Breast epithelium (tissue), 4 donors: Measurements from ENCODE around the gene YOD1. TPM values are rescaled to one million over a fixed set of nuclear protein-coding genes. Genes with fewer than 3 reads are reported as not detected.

Experiments used
- DNase-seq, 2 donors: peaks; one replicate each; pipeline ENCODE4 v3.0.0-alpha.2; 2019; ENCODE audit warnings: low spot score in 2 of 2
- H3K27ac ChIP-seq, 2 donors: fragments of 200-600 bp; sonication (generic) in 1 of 2; one replicate each; pipeline ENCODE4 v1.5.1; 2016 to 2019; ENCODE audit warnings: mild to moderate bottlenecking in 1 of 2
- H3K27me3 ChIP-seq, 2 donors: fragments of 200-600 bp; sonication (generic) in 1 of 2; one replicate each; pipeline versions ENCODE4 v1.5.1 to v1.6.0; 2017 to 2019; ENCODE audit warnings: control low read depth in 1 of 2, mild to moderate bottlenecking in 1 of 2
- H3K36me3 ChIP-seq: fragments of 200-600 bp; one replicate; pipeline ENCODE4 v1.5.1; 2019
- H3K4me1 ChIP-seq, 2 donors: fragments of 200-600 bp; sonication (generic); one replicate each; pipeline ENCODE4 v1.5.1; 2016 to 2019; ENCODE audit warnings: control low read depth in 1 of 2
- H3K4me3 ChIP-seq, 3 donors: fragments of 200-600 bp; sonication (generic); 1 replicate in 2 of 3; 2 replicates in 1 of 3; pipeline ENCODE4 v1.5.1; 2016 to 2019; ENCODE audit warnings: mild to moderate bottlenecking in 3 of 3, moderate library complexity in 2 of 3
- H3K9me3 ChIP-seq, 2 donors: fragments of 200-600 bp; sonication (generic) in 1 of 2; one replicate each; pipeline ENCODE4 v1.5.1; 2016 to 2019; ENCODE audit warnings: control low read depth in 1 of 2
- POLR2A ChIP-seq: fragments of 450-650 bp; IDR thresholded peaks from one replicate; pipeline ENCODE4 v1.6.1; 2016; ENCODE audit warnings: antibody characterized with exemption, mild to moderate bottlenecking, moderate library complexity
- POLR2AphosphoS5 ChIP-seq, 3 donors: sonication (generic); formaldehyde crosslinking; IDR thresholded peaks; one replicate each; pipeline ENCODE4 v1.6.1; 2017; ENCODE audit warnings: antibody characterized with exemption in 3 of 3
- intact Hi-C: fragments of 100-400 bp; cut with DNase I; formaldehyde crosslinking; loops from one replicate; pipeline ENCODE4 v1.15.1; 2023; ENCODE audit warnings: low total_unique reads
- total RNA-seq, 3 donors: library from RNA; depleted of rRNA; stranded (reverse); fragments of >200 nt; gene quantifications; one replicate each; pipeline ENCODE4 v1.1.0, GENCODE V29; 2016
- TF ChIP-seq, protein P1 (sequence below), 3 donors: fragments of 450-650 bp; IDR thresholded peaks; one replicate each; pipeline ENCODE4 v1.5.1; 2016 to 2017; ENCODE audit warnings: antibody characterized with exemption in 3 of 3, mild to moderate bottlenecking in 3 of 3, moderate library complexity in 3 of 3

The YOD1 gene
- total RNA-seq, 3 donors from 2014 or later = 6.9 to 13.3 (median 9.2) TPM

DNA sequence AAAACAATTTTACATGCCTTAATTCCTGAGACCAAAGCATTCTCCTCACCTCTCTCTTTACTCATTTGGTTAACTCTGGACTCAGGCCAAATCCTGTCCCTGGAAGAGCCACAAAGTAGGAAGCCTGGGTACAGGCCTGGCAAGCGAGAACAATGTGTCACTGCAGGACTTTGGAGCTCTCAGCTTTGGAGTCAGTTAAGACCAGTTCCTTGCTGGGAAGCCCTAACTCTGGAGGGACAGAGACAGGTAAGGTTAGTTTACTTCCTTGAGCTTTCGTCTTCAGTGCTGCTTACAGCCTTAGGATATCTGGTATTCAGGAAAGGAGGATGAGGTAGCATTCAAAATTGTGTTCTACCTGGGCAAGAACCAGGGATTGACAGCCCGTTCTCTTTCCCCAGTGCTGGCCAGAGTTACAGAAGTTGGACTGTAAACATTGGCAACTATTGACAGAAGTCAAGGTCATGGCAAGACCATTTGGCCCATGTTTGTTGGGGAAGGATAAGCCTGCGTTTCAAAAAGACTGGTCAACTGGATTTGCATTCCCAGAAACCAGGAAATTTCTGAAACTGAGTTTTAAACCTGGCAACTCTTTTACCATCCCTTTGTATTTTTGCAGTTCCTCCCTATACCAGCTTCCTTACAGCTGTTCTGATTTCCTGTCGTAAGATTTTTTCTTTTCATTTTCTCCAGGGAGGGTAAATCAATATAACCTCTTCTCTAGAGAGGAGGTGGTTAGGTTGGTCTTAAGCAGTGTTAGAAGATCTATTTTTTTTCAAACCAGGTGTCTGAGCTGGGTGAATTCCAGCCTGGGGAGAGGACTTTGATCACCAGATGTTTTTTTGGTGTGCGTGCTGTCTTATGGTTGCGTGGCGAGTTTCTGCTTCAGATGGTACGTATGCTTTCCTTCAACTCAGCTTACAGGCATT, 38.0 kb upstream of the YOD1 start, which contains the start of gene C4BPB:
C4BPB (plus strand) TSS at position 160 of the 926 bp plus-strand sequence; CDS start at position 832, 672 bp downstream.
- peak within 1 kb of the TSS; percentile 1 to 38 for H3K27ac ChIP-seq
- TF ChIP-seq POLR2AphosphoS5 (IDR thresholded peaks at IDR 0.05) (no peak), POLR2A (no peak)
- TF ChIP-seq, protein P1, sequence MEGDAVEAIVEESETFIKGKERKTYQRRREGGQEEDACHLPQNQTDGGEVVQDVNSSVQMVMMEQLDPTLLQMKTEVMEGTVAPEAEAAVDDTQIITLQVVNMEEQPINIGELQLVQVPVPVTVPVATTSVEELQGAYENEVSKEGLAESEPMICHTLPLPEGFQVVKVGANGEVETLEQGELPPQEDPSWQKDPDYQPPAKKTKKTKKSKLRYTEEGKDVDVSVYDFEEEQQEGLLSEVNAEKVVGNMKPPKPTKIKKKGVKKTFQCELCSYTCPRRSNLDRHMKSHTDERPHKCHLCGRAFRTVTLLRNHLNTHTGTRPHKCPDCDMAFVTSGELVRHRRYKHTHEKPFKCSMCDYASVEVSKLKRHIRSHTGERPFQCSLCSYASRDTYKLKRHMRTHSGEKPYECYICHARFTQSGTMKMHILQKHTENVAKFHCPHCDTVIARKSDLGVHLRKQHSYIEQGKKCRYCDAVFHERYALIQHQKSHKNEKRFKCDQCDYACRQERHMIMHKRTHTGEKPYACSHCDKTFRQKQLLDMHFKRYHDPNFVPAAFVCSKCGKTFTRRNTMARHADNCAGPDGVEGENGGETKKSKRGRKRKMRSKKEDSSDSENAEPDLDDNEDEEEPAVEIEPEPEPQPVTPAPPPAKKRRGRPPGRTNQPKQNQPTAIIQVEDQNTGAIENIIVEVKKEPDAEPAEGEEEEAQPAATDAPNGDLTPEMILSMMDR (IDR thresholded peaks at IDR 0.05) = no peak
- no peaks in the 10 kb centered on the region for H3K27me3 ChIP-seq
- H3K4me3 ChIP-seq = peak within 1 kb of the TSS in 1 of 3 donors; percentile 0
- H3K36me3 ChIP-seq = no peaks in the 10 kb centered on the region
- intact Hi-C loops = no loop called here
- no peaks in the 10 kb centered on the region for H3K4me1 ChIP-seq
- H3K9me3 ChIP-seq = no peaks in the 10 kb centered on the region
- DNase-seq = peak in 1 of 2 donors; percentile 44

DNA sequence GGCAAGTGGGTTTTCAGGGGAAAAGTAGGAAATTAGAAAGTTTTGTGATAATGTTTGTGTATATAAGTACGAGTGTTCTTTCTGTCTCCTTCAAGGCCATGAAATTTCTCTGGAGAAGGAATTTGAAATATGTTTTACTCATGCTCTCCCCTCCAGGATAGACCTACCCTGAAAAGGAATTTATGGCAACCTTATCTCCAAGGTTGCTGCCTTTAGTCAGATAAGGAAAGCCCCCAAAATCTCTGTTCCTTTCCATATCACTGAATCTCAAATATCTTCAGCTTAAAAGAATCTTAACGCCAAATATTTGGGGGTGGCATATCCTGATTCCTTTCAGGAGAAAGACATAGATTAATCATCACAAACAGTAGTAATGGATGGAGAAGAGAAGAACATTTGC, 37.2 kb upstream of the YOD1 start:
- Histone ChIP-seq H3K4me1 (no peaks in the 10 kb centered on the region), H3K4me3 (no peak overlapping the region), H3K27ac (peak overlapping the region in 1 of 2 donors; percentile 38), H3K9me3 (no peaks in the 10 kb centered on the region), H3K36me3 (no peaks in the 10 kb centered on the region), H3K27me3 (no peaks in the 10 kb centered on the region)
- no peak for TF ChIP-seq POLR2A
- TF ChIP-seq, protein P1 (IDR thresholded peaks at IDR 0.05) = no peak
- TF ChIP-seq POLR2AphosphoS5 (IDR thresholded peaks at IDR 0.05) = no peak
- intact Hi-C loops = no loop called here
- DNase-seq = no peak

DNA sequence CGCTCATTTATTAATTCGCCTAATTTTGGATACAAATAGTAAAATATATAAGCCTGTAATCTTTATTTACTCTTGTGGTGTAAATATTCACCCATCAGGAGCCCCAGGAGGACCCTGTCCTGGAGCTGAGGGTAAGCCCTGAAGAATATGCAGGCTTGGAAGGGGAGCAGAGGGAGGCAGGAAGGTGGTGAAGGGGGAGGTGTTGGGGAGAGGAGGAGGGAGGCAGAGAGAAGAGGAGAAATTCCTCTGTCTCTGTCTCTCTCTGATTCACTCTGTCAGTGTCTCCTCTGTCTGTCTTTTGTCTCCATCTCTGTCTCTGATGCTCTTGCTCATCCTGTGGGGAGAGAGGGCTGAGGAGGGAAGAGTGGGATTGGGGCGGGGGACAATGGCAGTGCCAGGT, 34.9 kb upstream of the YOD1 start:
- Histone ChIP-seq H3K9me3 (no peaks in the 10 kb centered on the region), H3K27ac (no peak overlapping the region), H3K4me1 (no peaks in the 10 kb centered on the region), H3K4me3 (no peak overlapping the region), H3K27me3 (no peaks in the 10 kb centered on the region), H3K36me3 (no peaks in the 10 kb centered on the region)
- TF ChIP-seq POLR2AphosphoS5 (IDR thresholded peaks at IDR 0.05) (no peak), POLR2A (no peak)
- TF ChIP-seq, protein P1 (IDR thresholded peaks at IDR 0.05) = no peak
- DNase-seq = no peak
- intact Hi-C loops = no loop called here

DNA sequence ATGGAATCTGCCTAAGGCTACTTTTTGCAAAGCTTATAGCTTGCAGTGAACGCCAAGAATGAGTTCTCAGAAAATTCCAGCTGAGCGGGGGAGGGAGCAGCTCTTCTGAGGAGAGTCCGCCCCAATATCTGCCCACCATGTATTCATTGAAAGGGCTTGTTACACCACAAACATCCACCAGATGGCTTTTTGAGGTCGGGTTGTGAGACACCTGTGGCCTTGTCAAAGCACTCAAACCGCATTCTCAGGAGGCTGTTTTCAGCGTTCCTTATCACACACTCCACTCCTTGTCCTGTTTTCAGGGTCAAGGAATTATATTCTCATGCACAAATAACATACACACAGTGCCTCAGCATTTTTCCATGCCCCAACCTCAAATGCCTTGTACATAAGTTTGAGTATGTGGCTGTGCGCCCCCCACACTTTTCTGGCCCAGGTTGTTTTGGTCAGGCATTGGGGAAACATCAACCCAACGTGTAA, 33.7 kb upstream of the YOD1 start:
- Histone ChIP-seq H3K4me1 (no peaks in the 10 kb centered on the region), H3K27ac (no peak overlapping the region), H3K27me3 (no peaks in the 10 kb centered on the region), H3K9me3 (no peaks in the 10 kb centered on the region), H3K4me3 (no peak overlapping the region), H3K36me3 (no peaks in the 10 kb centered on the region)
- TF ChIP-seq, protein P1 (IDR thresholded peaks at IDR 0.05) = peak; percentile 47 to 73 (median 62)
- TF ChIP-seq POLR2A = no peak
- peak in 1 of 2 donors; percentile 34 for DNase-seq
- intact Hi-C loops = no loop called here

DNA sequence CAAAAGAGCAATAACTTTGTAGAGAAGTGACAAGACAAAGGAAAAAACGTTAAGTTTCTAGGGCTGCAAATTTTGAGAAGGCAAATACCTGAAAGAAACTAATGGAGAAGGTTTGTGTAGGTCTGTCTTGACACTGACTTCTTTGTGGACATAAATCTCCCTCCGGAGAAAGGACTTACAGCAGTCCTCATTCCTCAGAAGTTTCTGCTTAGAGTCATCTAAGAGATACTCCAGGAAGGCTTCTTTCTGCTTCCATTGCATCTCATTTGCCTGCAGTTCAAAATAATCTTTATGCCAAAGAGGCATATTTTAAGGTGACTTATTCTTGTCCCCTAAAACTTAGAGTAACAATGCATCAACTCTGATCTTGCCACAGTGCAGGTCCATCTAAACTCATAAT, 33.2 kb upstream of the YOD1 start:
- Histone ChIP-seq H3K36me3 (no peaks in the 10 kb centered on the region), H3K9me3 (no peaks in the 10 kb centered on the region), H3K27me3 (no peaks in the 10 kb centered on the region), H3K27ac (no peak overlapping the region), H3K4me1 (no peaks in the 10 kb centered on the region), H3K4me3 (no peak overlapping the region)
- no peak for TF ChIP-seq POLR2A
- TF ChIP-seq, protein P1 (IDR thresholded peaks at IDR 0.05) = no peak
- no peak for TF ChIP-seq POLR2AphosphoS5 (IDR thresholded peaks at IDR 0.05)
- intact Hi-C loops = no loop called here
- no peak for DNase-seq
